ENCODE results near the gene NT5DC2.

The NT5DC2 gene

GRCh38 chr3:52480768-52481715 is 52.6 kb downstream of the NT5DC2 start:
- no peak for ATAC-seq (ENCODE audit: insufficient read depth, low read depth)
- no peaks in the 10 kb centered on the region for H3K9me3 ChIP-seq (ENCODE audit: insufficient read depth, low read length, severe bottlenecking)

GRCh38 chr3:52479877-52480575 is 53.6 kb downstream of the NT5DC2 start:
- Histone ChIP-seq H2AFZ (ENCODE audit: low read depth, low read length) (no peak overlapping the region), H3K4me1 (ENCODE audit: insufficient read depth, low read length) (no peaks in the 10 kb centered on the region), H3K9me3 (ENCODE audit: insufficient read depth, low read length, severe bottlenecking) (no peaks in the 10 kb centered on the region), H3K27me3 (ENCODE audit: insufficient read depth, low read length, poor library complexity) (no peaks in the 10 kb centered on the region), H4K20me1 (ENCODE audit: insufficient read depth, low read length) (peaks cover 3% of the 10 kb centered on the region; the same call in 1 of the 2 replicates), H3K9ac (ENCODE audit: low read depth, low read length) (no peak overlapping the region), H3K4me2 (ENCODE audit: insufficient read depth, low read length) (no peak overlapping the region), H3K79me2 (ENCODE audit: insufficient read depth, low read length) (no peaks in the 10 kb centered on the region), H3K36me3 (ENCODE audit: insufficient read depth, low read length) (peaks cover 94% of the 10 kb centered on the region), H3K4me3 (ENCODE audit: low read depth in 1 of 2, low read length in 2 of 2) (no peak overlapping the region), H3K27ac (ENCODE audit: low read length) (no peak overlapping the region)
- DNase-seq (no peak), ATAC-seq (ENCODE audit: insufficient read depth, low read depth) (no peak)
- TF ChIP-seq EZH2 (IDR thresholded peaks at IDR 0.05; ENCODE audit: borderline replicate concordance, low read depth, low read length, severe bottlenecking) = no peak
- TF ChIP-seq CTCF (IDR thresholded peaks at IDR 0.05; ENCODE audit: borderline replicate concordance, extremely low read depth, low read length, poor library complexity, severe bottlenecking) = no peak

More at GRCh38 chr3:52480768-52481715, 52.6 kb downstream of the NT5DC2 start:
- H2AFZ ChIP-seq (ENCODE audit: low read depth, low read length) = no peak overlapping the region
- no peak overlapping the region for H3K4me3 ChIP-seq (ENCODE audit: low read depth in 1 of 2, low read length in 2 of 2)
- DNase-seq = no peak
- peaks cover 92% of the 10 kb centered on the region for H3K36me3 ChIP-seq (ENCODE audit: insufficient read depth, low read length)
- H3K4me1 ChIP-seq (ENCODE audit: insufficient read depth, low read length) = no peaks in the 10 kb centered on the region
- no peak overlapping the region for H3K27ac ChIP-seq (ENCODE audit: low read length)
- H3K79me2 ChIP-seq (ENCODE audit: insufficient read depth, low read length) = no peaks in the 10 kb centered on the region
- no peak overlapping the region for H3K9ac ChIP-seq (ENCODE audit: low read depth, low read length)
- TF ChIP-seq EZH2 (IDR thresholded peaks at IDR 0.05; ENCODE audit: borderline replicate concordance, low read depth, low read length, severe bottlenecking) (no peak), CTCF (IDR thresholded peaks at IDR 0.05; ENCODE audit: borderline replicate concordance, extremely low read depth, low read length, poor library complexity, severe bottlenecking) (no peak)
- no peak overlapping the region for H3K4me2 ChIP-seq (ENCODE audit: insufficient read depth, low read length)
- H3K27me3 ChIP-seq (ENCODE audit: insufficient read depth, low read length, poor library complexity) = no peaks in the 10 kb centered on the region
- H4K20me1 ChIP-seq (ENCODE audit: insufficient read depth, low read length) = peaks cover 3% of the 10 kb centered on the region; the same call in 1 of the 2 replicates

- H3K79me2 ChIP-seq (ENCODE audit: insufficient read depth, low read length) = no peaks in the 10 kb centered on the region
- H3K36me3 ChIP-seq (ENCODE audit: insufficient read depth, low read length) = peaks cover 94% of the 10 kb centered on the region
- no peaks in the 10 kb centered on the region for H3K9me3 ChIP-seq (ENCODE audit: insufficient read depth, low read length, severe bottlenecking)
- no peak overlapping the region for H3K9ac ChIP-seq (ENCODE audit: low read depth, low read length)
- H3K4me2 ChIP-seq (ENCODE audit: insufficient read depth, low read length) = no peak overlapping the region
- no peak overlapping the region for H3K4me3 ChIP-seq (ENCODE audit: low read depth in 1 of 2, low read length in 2 of 2)
- TF ChIP-seq CTCF (IDR thresholded peaks at IDR 0.05; ENCODE audit: borderline replicate concordance, extremely low read depth, low read length, poor library complexity, severe bottlenecking) = no peak
- TF ChIP-seq EZH2 (IDR thresholded peaks at IDR 0.05; ENCODE audit: borderline replicate concordance, low read depth, low read length, severe bottlenecking) = no peak
- peaks cover 3% of the 10 kb centered on the region; the same call in 1 of the 2 replicates for H4K20me1 ChIP-seq (ENCODE audit: insufficient read depth, low read length)
- H2AFZ ChIP-seq (ENCODE audit: low read depth, low read length) = no peak overlapping the region
- ATAC-seq (ENCODE audit: insufficient read depth, low read depth) (no peak), DNase-seq (no peak)
- H3K4me1 ChIP-seq (ENCODE audit: insufficient read depth, low read length) = no peaks in the 10 kb centered on the region
- no peaks in the 10 kb centered on the region for H3K27me3 ChIP-seq (ENCODE audit: insufficient read depth, low read length, poor library complexity)
- no peak overlapping the region for H3K27ac ChIP-seq (ENCODE audit: low read length)
Observed at GRCh38 chr3:52479037-52479876, 54.4 kb downstream of the NT5DC2 start.
